ENCODE data around the gene NT5DC3.

GRCh38 chr12:103864710-103865109 lies 23.7 kb upstream of the NT5DC3 start:
- TF ChIP-seq EZH2phosphoT487 (IDR thresholded peaks at IDR 0.05; ENCODE audit: borderline replicate concordance) (no peak), CTCF (conservative IDR thresholded peaks at IDR 0.05; ENCODE audit: low read length) (no peak)

Measured in Loucy (cell line).